Activated CD4-positive, alpha-beta T cell treated with anti-CD3 and anti-CD28 coated beads, Interleukin-2, amount 50 U/mL, for 24 hours (primary cell): ENCODE results near the gene CD274.
"Not testable (repeated sequence)": the region's sequence is repeated elsewhere in the genome, so short reads cannot be mapped to it uniquely, and the experiment has no call there.

Source experiments
- DNase-seq, 2 donors: peaks; one replicate each; pipeline ENCODE4 v3.0.0-alpha.2; 2020; ENCODE audit warnings: low read depth in 1 of 2, low spot score in 1 of 2

Gene CD274

DNA sequence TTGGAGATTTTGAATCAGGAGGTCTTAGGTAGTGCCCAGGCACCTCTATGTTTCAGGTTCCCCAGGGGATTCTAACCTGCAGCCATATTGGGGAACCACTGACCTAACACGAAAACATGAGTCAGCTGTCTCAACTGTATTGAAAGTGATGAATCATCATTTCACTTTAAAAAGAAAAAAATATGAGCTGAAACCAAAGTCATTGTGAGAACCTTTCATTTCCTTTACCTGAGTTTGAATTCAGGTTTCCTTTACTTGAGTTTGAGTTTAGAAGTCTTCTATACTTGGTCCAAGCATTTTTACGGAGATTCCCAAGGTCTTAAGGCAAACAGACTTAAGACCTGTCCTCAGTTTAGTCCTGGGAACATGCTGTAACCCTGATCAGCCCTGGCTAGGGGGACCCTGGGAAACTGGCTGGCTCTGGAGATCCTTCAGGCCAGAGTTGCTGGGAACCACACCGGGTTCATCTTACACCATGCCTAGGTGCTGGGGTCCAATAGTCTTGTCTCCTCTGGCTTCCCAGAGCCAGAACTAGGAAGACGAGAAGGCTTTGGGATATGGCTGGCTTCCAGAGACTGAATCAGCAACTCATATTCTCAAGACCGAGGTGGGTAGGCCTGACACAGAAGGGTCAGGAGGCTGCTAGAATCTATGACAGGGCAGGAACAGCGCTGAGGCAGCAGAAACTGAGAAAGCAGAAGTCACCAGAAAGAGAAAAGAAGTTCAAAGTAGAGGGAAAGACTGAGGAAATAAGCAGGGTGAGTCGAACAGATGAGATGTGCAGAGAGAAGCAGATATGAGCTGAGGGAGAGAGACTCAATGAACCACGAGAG lies 43.6 kb downstream of the CD274 start:
- peak in 1 of 2 donors; percentile 25 for DNase-seq

- DNase-seq: not testable (repeated sequence)
These were observed 44.4 kb downstream of the CD274 start for GRCh38 chr9:5494765-5495164.

GRCh38 chr9:5499157-5499556 lies 48.8 kb downstream of the CD274 start:
- DNase-seq: no peak

GRCh38 chr9:5499889-5500398 lies 49.6 kb downstream of the CD274 start:
- DNase-seq: no peak

DNA sequence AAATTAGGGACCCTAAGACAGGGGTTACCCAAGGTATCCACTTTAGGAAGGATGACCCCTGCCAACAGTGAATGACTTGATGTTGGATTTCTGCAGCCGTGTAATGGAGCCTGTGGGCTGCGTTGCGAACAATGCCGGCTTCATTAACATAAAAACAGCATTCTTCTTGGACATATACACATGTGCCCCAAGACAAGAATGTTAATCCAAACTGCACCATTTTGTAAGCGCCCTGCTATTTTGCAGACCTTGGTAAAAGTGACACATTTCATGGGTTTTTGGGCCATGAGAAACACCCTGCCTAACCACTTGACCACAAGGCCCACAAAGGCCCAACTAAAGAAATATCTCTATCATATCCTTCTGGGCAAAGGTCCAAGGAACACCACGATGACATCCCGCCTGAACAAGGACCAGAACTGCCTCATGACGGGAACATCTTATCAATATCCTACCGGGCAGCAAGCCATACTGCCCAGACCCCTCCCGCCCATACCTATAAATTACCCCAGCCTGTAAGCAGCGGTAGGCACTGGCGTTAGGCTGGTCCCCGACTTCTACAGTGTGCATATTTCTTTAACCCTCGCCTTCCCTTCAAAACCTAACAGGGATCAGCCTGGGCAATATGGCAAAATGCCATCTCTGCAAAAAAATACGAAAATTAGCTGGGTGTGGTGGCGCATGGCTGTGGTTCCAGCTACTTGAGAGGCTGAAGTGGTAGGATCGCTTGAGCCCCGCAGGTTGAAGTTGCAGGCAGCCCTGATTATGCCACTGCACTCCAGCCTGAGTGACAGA lies 50.3 kb downstream of the CD274 start:
- DNase-seq: no peak

DNA sequence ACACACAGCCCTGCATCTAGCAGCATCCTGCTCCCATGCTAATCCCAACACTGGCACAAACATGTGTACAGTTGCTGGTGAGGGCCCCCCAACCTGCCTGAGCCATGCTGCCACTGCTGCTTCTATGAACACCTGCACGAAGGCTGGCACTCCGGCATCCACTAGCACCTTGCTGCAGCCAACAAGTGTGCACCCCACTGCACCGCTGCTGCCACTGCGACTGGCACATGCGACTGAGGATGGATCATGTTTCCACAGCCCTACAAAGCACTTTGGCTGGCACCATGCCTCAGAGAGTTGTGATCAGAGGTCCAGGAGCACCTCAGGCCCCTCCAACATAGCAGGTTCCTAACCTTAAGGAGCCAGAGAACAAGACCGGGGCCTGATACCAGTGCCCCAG lies 52.2 kb downstream of the CD274 start:
- DNase-seq: no peak

DNA sequence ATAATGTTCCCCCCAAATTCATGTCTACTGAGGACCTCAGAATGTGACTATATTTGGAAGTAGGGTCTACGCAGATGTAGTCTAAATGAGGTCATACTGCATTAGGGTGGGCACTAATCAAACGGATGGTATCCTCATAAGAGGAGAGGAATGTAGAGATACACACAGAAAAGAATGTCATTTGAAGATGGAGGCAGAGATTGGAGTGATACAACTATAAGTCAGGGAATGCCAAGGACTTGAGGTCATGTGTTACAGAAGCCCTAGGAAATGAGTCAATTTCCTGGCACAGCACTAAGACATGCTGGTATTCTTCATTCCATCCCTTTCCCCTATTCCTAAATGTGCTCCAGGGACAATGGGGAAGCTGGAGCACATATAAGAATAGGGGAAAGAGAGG lies 59.2 kb downstream of the CD274 start:
- DNase-seq: no peak

- DNase-seq: peak in 1 of 2 donors; percentile 52
These were observed 60.1 kb downstream of the CD274 start, which contains the start of gene PDCD1LG2 for GRCh38 chr9:5510360-5510931. Gene PDCD1LG2, plus strand, starts transcription at chr9:5510531. Its CDS starts 12,016 bp downstream, at chr9:5522547.

DNA sequence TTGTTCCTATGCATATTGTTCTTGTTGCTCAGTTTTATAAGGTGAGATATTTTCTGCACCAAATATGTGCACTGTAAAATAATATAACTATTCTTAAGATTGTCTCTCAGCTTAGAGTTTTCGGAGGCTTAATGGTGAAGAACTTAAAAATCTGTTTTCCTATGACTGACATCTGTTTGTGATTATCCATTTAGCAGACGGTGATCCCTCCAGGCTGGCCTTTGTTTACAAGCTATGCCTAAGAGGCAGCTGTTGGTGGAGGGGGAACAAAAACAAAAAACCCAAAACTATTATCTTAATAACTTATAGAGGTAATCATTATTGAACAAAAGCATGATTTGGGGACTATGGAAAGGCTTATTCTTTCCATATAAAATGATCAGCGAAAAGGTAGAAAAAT lies 60.6 kb downstream of the CD274 start:
- DNase-seq: no peak

- no peak for DNase-seq
These were observed 61.1 kb downstream of the CD274 start for GRCh38 chr9:5511476-5511875.

DNA sequence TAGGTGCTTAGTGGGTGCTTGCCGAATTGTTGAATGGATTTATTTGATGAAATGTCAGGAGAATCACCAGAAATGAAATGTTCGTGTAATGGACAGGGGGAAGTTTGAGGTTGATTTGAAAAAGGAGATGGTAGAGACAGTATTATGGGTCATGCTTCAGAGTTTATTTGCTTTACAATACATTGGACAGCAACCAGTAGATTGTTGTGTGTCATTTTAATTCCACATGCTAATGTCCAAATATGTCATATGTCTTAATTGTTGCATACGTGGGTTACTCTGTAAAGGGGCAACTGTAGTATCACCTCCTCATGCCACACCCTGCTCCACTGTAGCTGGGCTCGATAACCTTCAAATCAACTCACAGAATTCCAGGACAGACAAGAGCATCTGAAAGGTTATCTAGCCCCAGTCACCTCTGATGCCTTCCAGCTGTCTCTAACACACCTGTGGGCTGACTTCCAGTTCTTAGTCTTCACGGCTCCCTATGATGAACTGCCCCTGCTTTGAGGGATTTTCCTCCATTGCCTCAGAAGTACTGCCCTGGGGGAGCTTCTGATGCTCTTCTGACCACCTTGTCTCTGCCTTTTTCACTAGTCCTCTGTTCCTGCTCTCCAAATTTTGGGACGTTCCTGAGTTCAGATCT lies 61.7 kb downstream of the CD274 start:
- no peak for DNase-seq

- DNase-seq: no peak
These were observed 62.5 kb downstream of the CD274 start for GRCh38 chr9:5512658-5513452.

GRCh38 chr9:5513966-5514616 lies 63.7 kb downstream of the CD274 start:
- DNase-seq: no peak

- DNase-seq: no peak
These were observed 64.4 kb downstream of the CD274 start for GRCh38 chr9:5514617-5515260.

DNA sequence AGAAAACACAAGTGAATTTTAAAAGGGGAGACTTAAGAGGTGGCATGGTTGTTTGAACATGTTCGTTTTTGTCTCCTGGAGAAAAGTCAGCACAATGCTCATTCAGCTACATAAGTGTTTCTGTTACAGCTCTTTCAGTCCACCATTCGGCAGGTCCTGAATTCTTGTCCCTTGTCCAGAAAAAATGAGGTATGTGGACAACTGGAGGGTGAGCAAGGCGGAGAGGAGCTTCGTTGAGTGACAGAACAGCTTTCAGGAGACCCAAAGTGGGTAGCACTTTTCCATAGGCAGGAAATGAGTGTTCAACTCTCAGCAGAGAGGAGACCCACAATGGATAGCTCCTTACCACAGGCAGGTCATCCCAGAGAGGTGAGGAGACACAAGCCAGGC lies 64.9 kb downstream of the CD274 start:
- no peak for DNase-seq

- DNase-seq: no peak
These were observed 66.3 kb downstream of the CD274 start for GRCh38 chr9:5516453-5517220.

- no peak for DNase-seq
These were observed 68.0 kb downstream of the CD274 start for GRCh38 chr9:5518171-5518936.

GRCh38 chr9:5518937-5519319 lies 68.6 kb downstream of the CD274 start:
- no peak for DNase-seq
